Measurements from ENCODE around the gene FAM131C.
"Not testable (repeated sequence)": the region's sequence is repeated elsewhere in the genome, so short reads cannot be mapped to it uniquely, and the experiment has no call there.

The FAM131C gene

GRCh38 chr1:16031551-16031950 lies 41.9 kb downstream of the FAM131C start:
- no peak for DNase-seq

DNA sequence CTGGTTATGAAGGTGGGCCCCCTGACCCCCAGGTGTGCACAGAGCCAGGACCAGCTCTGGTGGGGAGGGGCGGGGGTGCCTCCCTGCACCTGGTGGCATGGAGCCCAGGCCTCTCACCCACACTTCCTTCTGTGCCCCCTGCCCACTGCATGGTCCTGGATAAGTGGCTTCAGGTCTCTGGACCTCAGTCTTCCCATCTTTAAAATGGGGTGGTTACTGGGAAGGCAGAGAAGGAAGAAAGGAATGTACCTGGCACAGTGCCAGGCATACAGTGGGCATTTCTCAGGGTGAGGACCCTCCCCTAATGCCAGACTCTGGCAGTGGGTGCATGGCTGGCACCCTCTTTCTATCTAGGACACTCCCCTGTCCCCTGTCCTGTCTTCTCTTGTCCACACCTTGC lies 44.2 kb downstream of the FAM131C start:
- no peak for DNase-seq

DNA sequence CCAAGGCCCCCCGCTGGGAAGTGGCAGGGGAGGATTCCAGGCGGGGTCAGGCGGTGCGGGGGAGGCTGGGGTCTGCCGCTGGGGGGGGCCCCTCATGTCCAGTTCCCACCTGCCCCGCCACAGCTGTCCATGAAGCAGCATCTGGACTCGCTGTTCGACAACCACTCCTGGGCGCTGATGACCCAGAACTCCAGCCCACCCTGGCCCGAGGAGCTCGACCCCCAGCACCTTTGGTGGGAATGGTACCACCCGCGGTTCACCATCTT lies 44.5 kb downstream of the FAM131C start:
- not testable (repeated sequence) for DNase-seq

- DNase-seq = no peak
Measured at GRCh38 chr1:16028237-16029002, 45.0 kb downstream of the FAM131C start.

GRCh38 chr1:16026723-16027484 lies 46.5 kb downstream of the FAM131C start:
- peak in 1 of 2 donors; percentile 28 for DNase-seq

DNA sequence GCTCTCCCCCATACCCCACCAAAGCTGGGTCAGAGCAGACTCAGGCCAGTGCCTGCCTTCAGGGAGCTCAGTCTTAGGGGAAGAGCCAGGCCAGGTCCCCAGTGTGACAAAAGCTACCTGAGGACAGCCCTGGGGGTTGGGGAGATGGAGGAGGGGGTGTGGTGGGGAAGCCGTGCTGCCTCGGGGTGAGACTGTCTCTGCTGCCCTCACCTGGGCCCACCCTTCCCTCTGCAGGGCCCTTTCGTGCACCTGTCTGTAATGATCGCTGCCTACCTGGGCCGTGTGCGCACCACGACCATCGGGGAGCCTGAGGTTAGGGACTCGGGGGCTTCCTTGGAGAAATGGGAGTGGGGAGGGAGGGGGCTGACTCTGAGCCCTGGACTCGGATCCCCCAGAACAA lies 47.1 kb downstream of the FAM131C start:
- not testable (repeated sequence) for DNase-seq

DNA sequence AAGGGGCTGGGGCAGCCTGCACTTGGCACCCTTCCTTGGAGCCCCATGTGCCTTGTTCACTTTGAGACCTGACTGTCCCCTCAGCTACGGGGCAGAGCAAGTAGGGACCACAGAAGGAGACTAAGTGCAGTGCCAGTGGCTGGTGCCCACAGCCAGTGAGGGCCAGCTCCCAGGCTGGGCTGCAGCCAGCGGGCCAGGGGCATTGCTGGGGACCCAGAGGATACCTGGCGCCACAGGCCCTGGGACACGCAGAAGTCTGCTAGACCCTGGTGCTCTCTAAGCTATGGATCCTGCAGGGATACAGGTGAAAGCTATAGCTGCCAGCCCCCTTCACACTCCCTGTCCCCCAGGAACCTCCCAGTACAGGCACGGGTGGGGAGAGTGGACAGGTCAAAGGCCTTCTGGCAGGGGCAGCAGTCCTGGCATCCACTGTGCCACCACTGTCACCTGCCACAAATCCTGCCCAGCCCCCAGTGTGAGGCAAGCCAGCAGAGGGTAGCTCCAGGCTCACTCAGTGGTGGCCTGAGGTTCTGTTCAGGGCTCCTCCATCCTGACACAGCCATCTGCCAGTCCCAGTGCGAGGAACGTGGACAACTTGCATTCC lies 50.3 kb downstream of the FAM131C start:
- DNase-seq = no peak

DNA sequence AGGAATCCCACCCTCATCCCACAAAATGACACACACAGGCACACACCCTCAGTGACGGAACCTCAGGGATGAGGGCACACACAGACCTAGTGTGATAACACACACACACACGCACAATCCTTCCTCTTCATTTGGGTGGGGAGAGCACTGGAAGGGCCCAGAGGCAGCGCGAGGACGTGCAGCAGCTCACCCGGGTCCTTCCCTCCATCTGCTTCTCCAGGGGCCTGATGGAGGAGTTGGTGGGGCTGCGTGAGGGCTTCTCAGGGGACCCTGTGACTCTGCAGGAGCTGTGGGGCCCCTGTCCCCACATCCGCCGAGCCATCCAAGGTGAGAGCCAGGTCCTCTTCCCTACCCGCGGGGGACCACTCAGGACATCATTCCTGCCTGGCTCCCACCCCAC lies 51.1 kb downstream of the FAM131C start:
- no peak for DNase-seq

- no peak for DNase-seq
Measured at GRCh38 chr1:16021681-16022080, 51.8 kb downstream of the FAM131C start, which contains the start of gene CLCNKA. TSS of gene CLCNKA (plus strand) at chr1:16022036. CDS start at chr1:16022620, 584 bp downstream.

GRCh38 chr1:16020878-16021277 lies 52.6 kb downstream of the FAM131C start:
- DNase-seq = not testable (repeated sequence)

DNA sequence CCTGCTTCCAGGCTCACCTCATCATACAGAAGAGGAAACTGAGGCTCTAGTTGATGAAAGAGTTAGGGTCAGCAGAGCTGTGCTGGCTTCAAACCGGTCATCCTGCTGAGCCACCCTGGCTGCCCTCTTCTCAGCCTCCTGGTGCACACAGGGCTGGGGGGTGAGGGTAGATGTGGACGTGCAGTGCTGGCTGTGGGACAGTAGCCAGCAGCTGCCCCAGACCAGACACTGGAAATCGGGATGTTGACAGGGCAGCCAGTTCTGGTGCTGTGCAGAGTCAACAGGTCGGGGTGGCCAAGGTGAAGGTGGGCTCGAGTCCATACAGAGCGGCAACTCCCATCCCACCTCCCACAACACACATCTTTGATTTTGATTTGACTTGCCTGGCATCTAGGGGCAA lies 53.1 kb downstream of the FAM131C start:
- DNase-seq = no peak

GRCh38 chr1:16019644-16020277 lies 53.7 kb downstream of the FAM131C start:
- no peak for DNase-seq

DNA sequence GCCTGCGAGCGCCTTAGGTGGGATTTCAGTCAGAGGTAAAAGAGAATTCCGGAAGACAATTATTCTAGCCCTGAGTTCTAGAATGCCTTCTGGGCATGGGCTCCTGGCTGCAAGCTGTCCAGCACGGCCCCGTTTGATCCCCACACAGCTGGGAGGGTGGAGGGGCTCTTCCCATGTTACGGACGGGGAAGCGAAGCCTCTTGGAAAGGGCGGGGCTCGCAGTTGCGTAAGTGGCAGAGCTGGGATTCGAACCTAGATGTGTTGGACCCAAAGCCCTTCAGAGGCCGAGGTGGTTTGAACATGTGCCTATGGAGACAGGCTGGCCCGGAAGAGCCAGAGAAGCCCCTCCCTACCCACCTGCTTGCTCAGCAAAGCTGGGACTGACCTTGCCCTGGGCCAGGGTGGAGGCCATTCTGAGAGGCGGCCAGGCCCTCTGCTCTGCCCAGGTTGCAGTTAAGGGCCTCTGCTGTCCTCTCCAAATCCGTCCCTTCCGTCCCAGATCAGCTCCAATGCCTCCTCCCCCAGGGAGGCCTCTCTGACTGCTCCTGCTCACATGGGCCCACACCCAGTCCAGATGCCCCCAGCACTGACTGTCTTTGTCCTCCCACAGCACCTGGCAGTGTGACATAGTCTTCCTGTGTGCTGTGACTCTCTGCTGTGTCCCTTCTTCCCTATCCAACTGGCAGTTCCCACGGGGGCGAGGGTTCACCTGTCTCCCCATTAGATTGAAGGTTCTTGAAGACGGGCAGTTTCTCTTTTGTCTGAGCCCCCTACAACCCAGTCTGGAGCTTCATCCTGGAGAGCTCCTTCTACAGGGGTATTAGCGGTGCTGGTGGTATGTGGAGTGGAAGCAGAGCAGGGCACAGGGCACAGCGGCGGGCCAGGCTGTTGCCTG lies 54.5 kb downstream of the FAM131C start:
- no peak for DNase-seq

- DNase-seq = no peak
Measured at GRCh38 chr1:16018308-16018707, 55.1 kb downstream of the FAM131C start.

GRCh38 chr1:16017461-16018303 lies 55.8 kb downstream of the FAM131C start, which contains the start of gene HSPB7:
TSS of gene HSPB7 (minus strand) at chr1:16018043. CDS start at chr1:16017963, 80 bp downstream.
- no peak for DNase-seq

DNA sequence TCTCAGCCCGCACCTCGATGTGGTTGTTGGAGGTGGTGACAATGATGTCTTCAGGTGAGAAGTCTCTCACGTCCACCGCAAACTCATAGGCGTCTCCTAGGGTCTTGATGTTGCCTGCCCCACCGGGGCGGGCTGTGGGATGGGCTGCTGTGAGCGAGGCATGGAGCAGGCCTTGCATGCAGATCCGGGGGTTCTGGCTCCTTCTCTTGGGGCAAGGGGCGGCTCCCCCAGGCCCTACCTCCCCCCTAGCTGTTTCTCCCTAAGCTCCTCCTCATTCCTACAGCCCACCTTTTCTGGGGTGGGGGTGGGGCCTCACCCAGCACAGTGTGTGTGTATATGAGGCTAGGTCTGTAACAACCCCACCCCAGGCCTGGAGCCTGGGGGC lies 56.4 kb downstream of the FAM131C start:
- DNase-seq = no peak

DNA sequence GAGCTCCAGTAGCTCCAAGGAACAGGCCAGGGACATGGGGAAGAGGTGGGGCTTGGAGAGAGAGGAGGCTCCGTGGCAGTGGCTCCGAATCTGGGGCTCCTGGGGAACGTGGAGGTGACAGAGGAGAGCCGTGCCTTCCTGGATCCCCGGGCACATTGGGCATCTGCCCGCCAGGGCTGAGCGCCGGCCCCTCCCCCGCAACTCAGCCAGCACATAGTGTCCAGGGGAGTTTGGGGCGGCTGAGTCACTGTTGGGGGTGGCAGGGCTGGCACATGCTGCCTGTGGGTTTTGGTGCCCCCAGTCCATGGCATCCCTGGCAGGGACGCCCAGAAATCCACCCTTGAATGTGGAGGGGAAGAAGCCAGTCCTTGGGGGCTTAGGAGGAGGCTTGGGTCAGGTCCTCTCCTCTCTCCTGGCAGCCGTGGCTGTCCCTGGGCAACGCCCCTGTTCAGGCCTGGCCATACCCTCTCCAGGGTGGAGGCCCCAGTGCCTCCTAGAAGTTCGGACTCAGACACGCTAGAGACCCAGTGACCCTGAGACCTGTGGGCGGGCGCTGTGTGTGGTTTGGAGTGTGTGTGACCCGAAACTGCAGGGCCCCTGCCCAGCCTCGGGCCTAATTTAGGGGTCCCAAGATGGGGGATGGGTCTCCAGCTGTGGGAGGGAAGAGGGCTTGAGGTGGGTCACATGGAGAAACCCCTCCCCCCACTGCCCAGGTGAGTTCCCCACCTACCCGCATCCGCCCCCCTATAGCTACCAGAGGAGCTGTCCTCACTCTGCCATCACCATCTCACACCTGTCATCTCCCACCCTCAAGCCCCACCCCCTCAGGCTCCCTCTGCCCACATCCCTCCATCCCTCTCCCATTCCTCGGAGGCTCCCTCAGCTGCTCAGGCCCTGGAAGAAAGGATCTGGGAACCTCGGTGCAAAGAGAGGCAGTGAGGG lies 57.2 kb downstream of the FAM131C start:
- DNase-seq = no peak

DNA sequence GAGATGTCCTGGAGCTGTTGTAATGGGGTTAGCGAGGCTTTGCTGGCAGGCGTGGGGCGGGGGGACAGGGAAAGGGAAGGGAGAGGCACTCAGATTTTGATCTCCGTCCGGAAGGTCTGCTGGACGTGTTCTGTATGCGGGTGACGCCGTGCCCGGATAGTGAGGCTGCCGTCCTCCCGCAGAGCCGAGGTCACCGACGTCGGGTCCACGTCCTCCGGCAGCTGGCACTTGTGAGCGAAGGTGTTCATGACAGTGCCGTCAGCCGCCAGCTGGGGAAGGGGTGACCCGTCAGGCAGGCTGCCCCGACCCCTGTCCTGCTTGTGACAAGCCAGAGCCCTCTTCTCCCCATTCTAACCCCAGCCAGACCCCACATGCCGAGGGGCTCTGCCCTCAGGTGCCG lies 58.0 kb downstream of the FAM131C start:
- no peak for DNase-seq

- no peak for DNase-seq
Measured at GRCh38 chr1:16014509-16015482, 58.7 kb downstream of the FAM131C start.
